NCI-H2227 (cell line): ENCODE measurements around the gene FRMPD4.

Experiments used
- DNase-seq: peaks from one replicate; lab custom pipeline; 2025; ENCODE audit not compliant: unreplicated experiment; lab: John Stamatoyannopoulos, UW

Gene FRMPD4

GRCh38 chrX:12611471-12611870 lies 473.2 kb downstream of the FRMPD4 start:
- no peak for DNase-seq

DNA sequence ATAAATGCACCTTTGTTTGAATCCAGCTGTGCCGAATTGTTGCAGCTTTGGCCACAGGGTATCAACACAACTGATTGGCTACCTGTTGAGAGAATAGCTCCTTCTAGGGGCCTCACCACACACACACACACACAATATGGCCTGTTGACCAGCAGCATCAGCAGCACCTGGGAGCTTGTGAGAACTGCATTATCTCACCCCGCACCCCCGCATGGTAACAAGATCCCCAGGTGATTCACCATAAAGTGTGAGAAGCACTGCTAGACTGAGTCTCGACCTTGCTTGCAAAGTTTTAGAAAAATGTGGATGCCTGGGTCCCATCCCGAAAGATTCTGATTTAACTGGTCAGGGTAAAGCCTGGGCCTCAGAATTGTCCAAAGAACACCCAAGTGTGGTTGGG lies 476.0 kb downstream of the FRMPD4 start:
- no peak for DNase-seq

- DNase-seq: no peak
Observed at GRCh38 chrX:12615061-12615460, 476.8 kb downstream of the FRMPD4 start.

DNA sequence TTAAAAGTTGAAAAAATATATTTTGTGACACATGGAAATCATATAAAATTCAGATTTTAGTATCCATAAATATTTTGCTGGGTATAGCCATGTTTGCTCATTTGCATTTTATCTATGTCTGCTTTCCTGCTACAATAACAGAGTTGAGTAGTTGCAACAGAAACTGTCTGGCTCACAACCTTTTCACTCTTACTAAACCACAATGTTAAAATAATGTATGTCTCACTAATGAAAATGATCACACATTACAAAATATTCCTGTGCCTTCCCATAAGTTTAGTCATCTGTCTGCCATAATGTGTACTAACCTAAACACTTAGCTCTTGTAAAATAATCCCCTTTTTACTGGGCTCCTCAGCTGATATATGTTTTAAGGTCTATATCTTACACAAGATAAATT lies 479.0 kb downstream of the FRMPD4 start:
- DNase-seq: no peak

GRCh38 chrX:12647230-12647629 lies 509.0 kb downstream of the FRMPD4 start:
- no peak for DNase-seq

DNA sequence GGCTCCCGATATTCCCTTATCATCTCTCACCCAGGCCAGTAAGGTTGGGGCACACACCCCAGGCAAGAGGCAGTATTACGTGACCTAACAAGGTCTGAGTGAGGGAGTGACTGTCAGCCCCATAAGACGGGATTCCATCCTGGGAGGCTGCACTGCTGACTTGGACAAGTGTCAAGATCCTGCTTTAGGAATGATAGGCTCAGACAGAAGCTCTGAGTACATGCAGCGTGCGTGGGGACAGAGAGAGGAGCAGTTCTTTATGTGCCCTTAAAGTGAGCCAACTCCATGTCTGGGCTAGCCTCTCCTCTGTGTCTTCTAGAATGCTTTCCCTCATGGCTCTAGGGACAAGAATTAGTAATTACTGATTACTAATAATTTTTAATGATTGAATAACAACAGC lies 510.7 kb downstream of the FRMPD4 start:
- no peak for DNase-seq

- no peak for DNase-seq
Observed at GRCh38 chrX:12657433-12657832, 519.2 kb downstream of the FRMPD4 start.

GRCh38 chrX:12657881-12658280 lies 519.6 kb downstream of the FRMPD4 start:
- no peak for DNase-seq

DNA sequence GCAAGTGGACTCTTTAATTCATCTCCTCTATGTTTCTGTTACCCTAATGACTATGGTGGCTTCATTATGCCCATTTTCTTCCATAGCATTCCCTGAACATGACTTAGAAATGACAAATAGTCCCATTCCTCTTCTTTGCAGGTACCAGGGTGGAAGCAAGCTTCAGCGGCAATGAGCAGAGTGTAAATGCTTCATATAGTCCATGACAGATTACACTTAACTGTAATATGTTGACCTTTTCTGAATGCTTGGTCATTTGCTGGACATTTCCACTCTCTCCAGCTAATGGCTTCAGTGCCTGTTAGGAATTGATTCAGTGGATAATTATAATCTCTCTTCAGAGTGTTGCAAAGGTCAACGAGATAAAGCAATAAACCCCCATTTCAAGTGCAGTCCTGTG lies 523.2 kb downstream of the FRMPD4 start:
- DNase-seq: no peak

- no peak for DNase-seq
Observed at GRCh38 chrX:12672367-12673106, 534.3 kb downstream of the FRMPD4 start.

DNA sequence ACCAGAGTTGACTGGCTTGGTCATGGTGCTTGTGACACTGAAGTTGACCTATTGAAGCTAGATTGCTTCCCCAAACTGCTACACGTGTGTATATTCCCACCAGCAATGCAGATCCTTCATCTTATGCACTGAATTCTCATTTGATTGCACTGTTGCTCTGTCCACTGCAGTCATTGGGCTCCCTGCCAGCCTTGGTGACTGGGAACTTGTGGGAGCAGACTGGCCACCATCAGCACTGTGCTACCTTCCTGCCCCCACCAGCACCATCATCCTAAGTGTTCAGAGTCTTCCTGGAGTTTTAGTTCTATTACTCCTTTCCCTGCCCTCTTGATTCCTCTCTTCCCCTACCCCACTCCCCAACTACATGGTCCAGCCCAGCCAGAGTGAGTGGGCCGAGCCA lies 535.2 kb downstream of the FRMPD4 start:
- DNase-seq: no peak

DNA sequence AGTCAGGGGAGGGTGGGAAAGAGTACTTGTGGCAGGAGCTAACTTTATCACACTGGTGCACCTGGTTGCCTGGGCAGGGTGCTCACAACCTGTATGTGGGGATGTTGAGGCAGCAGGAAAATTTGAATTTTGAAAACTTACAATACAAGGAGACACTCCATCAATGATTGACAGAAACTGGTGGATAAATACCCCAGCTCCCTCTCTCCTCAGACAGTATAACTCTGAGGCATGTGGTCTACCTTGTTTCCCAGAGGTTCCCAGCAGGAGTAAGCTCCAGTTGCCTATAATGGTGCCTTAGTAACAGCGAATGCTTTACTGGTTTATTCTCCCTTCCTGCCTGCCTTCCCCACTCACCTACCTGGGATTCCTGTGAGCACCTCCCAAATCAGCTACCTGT lies 541.2 kb downstream of the FRMPD4 start:
- DNase-seq: no peak

DNA sequence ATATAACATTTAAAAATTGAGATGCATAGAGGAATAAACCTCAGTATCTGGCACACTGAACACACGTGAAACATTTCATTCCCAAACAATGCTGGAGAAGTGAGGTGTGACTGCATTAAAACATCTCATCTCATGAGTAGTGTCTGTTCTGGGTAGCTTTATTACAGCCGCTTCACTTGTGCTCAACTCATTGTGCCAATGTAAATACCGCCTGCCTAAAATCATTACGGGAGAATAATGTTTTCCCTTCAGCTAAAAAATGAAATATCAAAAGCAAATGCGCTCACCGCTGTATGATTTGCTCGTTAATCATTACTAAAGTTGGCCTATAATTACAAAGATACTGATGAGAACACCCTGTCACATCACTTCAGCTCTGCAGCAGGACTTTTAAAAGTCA lies 542.8 kb downstream of the FRMPD4 start:
- DNase-seq: no peak

GRCh38 chrX:12685541-12685940 lies 547.3 kb downstream of the FRMPD4 start:
- no peak for DNase-seq

DNA sequence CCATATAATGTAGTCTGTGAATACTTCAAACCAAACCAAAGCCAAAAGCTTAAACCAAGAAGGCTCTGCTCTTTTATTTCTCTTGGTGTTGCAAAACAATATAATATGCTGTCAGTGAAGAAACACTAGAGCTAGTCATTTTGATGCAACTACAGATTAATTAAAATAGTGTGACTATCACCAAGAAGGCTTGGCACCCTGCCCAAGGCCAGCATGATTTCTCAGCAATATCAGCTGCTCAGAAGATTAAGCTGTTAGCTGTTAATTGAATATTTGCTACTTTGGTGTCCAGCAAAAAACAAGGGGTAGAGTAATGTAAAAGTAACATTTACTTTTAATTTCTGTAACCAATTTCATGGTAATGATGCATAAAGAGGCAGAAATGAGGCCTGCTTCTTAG lies 548.1 kb downstream of the FRMPD4 start:
- no peak for DNase-seq

- no peak for DNase-seq
Observed at GRCh38 chrX:12690646-12691045, 552.4 kb downstream of the FRMPD4 start.

DNA sequence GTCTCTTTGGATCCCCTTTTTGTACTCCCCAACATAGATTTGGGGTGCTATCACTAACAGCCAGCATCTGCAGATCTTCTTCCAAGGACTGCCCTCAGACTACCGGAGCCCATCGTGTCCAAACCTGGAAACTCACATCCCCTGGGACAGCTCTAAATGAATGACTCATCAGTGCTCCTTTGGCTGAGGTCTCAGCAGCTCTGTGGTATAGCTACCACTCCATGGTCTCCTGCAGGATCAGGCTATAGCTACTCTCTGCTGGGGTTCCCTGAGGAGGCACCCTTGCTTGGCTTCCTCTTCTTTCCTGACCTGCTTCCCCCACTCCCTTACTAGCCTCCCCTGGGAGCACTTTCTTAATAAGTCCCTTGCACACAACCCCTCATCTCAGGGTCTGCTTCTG lies 555.5 kb downstream of the FRMPD4 start:
- no peak for DNase-seq

- DNase-seq: no peak
Observed at GRCh38 chrX:12700745-12701144, 562.5 kb downstream of the FRMPD4 start.

- DNase-seq: peak; percentile 78
Observed at GRCh38 chrX:12701628-12702027, 563.4 kb downstream of the FRMPD4 start.

DNA sequence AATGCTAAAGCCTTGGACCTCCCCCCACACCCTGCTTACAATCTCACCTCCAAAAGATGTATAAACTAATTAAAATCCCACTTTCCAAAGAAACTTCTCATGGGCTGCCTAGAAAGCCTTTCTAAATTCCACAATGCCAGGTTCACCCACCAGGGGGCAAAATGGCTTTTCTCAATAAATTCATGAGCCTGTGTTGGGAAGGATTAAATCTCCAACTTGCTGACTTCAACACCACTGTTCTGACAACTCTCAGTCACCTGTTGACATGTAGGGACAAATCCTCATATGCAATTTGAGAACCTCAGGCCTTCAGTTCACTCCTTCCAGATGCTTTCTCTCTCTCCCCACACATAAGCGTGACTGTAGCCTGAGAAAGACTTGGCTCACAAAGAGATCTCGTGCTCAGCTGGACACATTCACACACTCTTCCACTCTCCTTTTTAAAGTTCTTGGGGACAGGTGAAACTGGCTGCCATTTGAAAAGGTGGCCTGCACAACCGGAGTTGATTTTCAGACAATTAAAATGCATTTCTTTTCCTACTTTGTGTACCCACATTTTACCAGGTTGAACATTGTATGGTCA lies 564.3 kb downstream of the FRMPD4 start:
- DNase-seq: no peak

DNA sequence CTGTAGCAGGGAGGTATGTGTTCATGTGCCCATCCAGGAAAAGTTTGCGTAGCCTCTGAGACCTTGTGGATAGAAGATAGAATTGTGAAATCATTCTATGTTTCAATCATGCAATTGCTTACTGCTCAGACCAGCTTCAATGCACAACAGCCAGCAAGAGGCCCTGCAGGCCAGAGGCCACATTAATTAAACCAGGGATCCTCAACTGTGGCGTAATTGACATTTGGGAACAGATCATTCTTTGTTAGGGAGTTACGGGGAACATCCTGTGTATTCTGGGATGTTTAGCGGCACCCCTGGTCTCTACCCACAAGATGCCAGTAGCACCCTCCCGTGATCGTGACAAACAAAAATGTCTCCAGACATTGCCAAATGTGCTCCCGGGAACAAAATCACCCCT lies 566.4 kb downstream of the FRMPD4 start:
- DNase-seq: no peak

DNA sequence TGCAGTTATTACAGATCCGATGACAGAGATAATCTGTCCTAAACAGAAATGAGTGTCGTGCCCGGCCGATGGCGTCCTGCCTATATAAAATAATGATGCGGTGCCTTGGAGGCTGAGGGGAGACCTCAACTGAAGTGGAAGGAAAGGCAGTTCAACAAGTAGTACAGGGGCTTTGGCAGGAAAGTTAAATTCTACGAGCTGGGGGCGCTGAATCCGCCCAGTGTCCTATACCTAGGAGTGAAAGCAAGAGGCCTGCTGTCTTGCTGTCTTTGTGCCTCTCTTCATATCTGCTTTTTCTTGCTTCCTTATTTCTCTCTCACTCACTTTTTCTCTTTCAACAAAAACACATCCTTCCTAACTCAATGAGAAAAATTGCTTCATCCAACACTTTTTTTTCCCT lies 570.8 kb downstream of the FRMPD4 start:
- no peak for DNase-seq

DNA sequence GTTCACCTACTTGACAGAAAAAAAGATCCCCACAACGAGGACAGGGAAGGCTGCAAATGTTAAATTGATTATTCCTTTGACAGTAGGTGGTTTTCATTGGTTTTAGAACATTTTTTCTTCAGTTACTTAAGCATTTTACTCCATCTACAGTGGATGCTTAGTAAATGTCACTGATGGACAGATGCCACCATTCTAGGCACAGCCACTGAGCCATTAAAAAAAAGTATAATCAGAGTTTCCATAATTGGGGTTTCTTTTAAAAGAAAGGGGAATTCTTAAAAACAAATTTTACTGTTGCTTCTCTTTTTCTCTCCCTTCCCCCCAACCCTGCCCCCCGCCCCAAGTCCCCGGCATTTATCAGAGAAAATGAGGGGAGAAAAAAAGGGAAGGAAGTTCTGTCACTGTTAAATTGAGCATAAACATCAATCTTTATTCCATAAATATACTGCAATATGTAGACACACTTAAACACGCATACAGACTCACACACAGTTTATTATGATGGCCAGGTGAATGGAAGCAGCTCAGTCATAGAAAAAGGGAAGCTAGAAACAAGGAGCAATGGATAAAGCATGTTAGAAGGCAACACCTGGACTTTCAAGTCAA lies 573.3 kb downstream of the FRMPD4 start:
- no peak for DNase-seq
